ENCODE results near the gene ZNF330. TPM values are rescaled to one million over a fixed set of nuclear protein-coding genes. Genes with fewer than 3 reads are reported as not detected.

ZNF330 gene
- total RNA-seq, 2 experiments from 2014 or later: 43.7 to 46.5 TPM

- Mint-ChIP-seq H3K36me3 (peaks cover 3% of the 10 kb centered on the region), H3K4me1 (peaks cover 18% of the 10 kb centered on the region), H3K27me3 (peaks cover 3% of the 10 kb centered on the region), H3K4me3 (no peak overlapping the region), H3K27ac (no peak overlapping the region), H3K9me3 (peaks cover 3% of the 10 kb centered on the region)
- DNase-seq (no peak), ATAC-seq (ENCODE audit: low read depth) (no peak)
- POLR2A ChIA-PET: no interaction called here
Observed at GRCh38 chr4:141246683-141247429, 26.2 kb downstream of the ZNF330 start.

- Mint-ChIP-seq H3K9me3 (peaks cover 3% of the 10 kb centered on the region), H3K27ac (no peak overlapping the region), H3K4me1 (peaks cover 18% of the 10 kb centered on the region), H3K4me3 (no peak overlapping the region), H3K36me3 (peaks cover 3% of the 10 kb centered on the region), H3K27me3 (peaks cover 7% of the 10 kb centered on the region)
- POLR2A ChIA-PET: no interaction called here
- no peak for DNase-seq
- no peak for ATAC-seq (ENCODE audit: low read depth)
Observed at GRCh38 chr4:141247430-141247780, 26.7 kb downstream of the ZNF330 start.

DNA sequence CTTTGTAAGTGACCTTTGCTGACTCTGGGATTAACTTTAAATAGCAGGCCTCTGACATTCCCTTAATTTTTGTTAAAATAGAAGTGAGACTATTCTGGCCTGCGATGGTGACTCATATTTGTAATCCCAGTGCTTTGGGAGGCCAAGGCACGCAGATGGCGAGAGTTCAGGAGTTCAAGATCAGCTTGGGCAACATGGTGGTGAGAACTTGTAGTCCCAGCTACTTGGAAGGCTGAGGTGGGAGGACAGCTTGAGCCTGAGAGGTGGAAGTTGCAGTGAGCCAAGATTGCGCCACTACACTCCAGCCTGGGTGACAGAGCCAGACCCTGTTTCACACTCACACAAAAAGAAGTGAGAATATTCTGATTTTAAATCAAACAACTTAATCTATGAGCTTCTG lies 27.3 kb downstream of the ZNF330 start:
- no peak overlapping the region for H3K27ac Mint-ChIP-seq
- H3K36me3 Mint-ChIP-seq: peaks cover 3% of the 10 kb centered on the region
- no peak overlapping the region for H3K4me3 Mint-ChIP-seq
- POLR2A ChIA-PET: no interaction called here
- peaks cover 8% of the 10 kb centered on the region for H3K27me3 Mint-ChIP-seq
- ATAC-seq (ENCODE audit: low read depth): no peak
- no peak for DNase-seq
- H3K9me3 Mint-ChIP-seq: peaks cover 3% of the 10 kb centered on the region
- peaks cover 19% of the 10 kb centered on the region for H3K4me1 Mint-ChIP-seq

DNA sequence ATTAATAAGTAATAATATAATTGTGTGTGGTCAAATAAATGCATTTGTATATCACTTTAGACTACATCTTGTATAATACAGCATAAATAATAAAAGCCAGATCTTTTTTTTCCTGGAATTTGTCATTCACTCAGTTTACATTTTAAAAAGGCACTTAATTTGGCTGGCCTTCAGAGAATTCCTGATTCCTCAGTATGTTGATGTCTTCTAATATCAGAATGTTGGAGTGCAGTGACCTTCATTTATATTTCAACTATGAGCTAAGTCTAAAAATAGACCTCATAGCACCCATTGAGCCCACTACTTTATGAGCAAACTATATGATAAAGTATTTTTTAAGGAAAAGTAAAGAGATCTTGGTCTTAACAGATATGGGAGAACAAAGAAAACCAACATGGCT lies 27.8 kb downstream of the ZNF330 start:
- POLR2A ChIA-PET: no interaction called here
- DNase-seq (no peak), ATAC-seq (ENCODE audit: low read depth) (no peak)
- Mint-ChIP-seq H3K27me3 (peaks cover 9% of the 10 kb centered on the region), H3K36me3 (peaks cover 3% of the 10 kb centered on the region), H3K27ac (no peak overlapping the region), H3K4me1 (peaks cover 21% of the 10 kb centered on the region), H3K4me3 (no peak overlapping the region), H3K9me3 (peaks cover 3% of the 10 kb centered on the region)

DNA sequence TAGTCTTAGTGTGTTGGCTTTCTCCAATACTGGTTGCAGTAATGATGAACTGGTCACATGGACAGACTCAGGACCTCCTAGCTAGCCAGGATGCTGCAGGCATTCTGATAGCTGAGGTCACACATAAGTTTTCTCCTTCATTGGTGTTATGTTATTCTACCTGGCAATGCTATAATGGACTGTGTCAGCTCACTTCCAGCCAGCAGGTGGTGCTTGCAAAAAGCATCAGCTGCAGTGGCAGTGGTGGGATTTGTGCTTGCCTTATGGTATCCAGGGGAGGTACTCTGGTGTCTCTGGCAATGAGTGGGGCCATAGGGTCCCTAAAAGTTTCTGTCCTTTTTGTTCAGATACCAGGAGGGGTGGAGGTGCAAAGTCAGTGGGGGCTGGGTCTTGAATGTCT lies 33.6 kb downstream of the ZNF330 start:
- H3K27ac Mint-ChIP-seq: no peak overlapping the region
- POLR2A ChIA-PET: no interaction called here
- DNase-seq (no peak), ATAC-seq (ENCODE audit: low read depth) (no peak)
- peaks cover 14% of the 10 kb centered on the region for H3K27me3 Mint-ChIP-seq
- no peaks in the 10 kb centered on the region for H3K9me3 Mint-ChIP-seq
- no peaks in the 10 kb centered on the region for H3K36me3 Mint-ChIP-seq
- H3K4me3 Mint-ChIP-seq: no peak overlapping the region
- peaks cover 3% of the 10 kb centered on the region for H3K4me1 Mint-ChIP-seq

DNA sequence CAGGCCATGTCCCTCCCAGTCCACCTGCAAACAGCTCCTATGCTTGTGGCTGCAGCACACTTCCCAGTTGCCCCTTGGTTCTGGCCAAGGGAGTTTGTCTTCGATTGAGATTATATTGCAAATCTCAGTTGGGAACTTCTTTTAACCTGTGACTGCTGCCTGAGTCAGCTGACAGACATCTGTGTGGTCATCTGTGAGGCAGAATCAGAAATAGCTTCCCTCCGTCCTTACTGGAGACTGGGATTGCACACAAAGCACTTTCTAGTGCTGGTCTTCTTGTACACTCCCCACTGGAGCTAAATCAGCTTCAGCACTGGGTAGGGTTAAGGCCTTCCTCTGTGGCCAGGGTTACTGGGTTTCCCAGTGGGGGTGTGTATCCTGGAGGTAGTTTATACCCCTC lies 34.3 kb downstream of the ZNF330 start:
- POLR2A ChIA-PET: no interaction called here
- DNase-seq (no peak), ATAC-seq (ENCODE audit: low read depth) (no peak)
- no peak overlapping the region for H3K4me3 Mint-ChIP-seq
- H3K27ac Mint-ChIP-seq: no peak overlapping the region
- H3K9me3 Mint-ChIP-seq: no peaks in the 10 kb centered on the region
- no peaks in the 10 kb centered on the region for H3K36me3 Mint-ChIP-seq
- H3K4me1 Mint-ChIP-seq: peaks cover 3% of the 10 kb centered on the region
- H3K27me3 Mint-ChIP-seq: peaks cover 12% of the 10 kb centered on the region

GRCh38 chr4:141258558-141258957 lies 37.9 kb downstream of the ZNF330 start:
- Mint-ChIP-seq H3K9me3 (no peaks in the 10 kb centered on the region), H3K4me3 (no peak overlapping the region), H3K27me3 (peaks cover 8% of the 10 kb centered on the region), H3K4me1 (no peaks in the 10 kb centered on the region), H3K27ac (no peak overlapping the region), H3K36me3 (no peaks in the 10 kb centered on the region)
- POLR2A ChIA-PET: no interaction called here
- DNase-seq (no peak), ATAC-seq (ENCODE audit: low read depth) (no peak)

DNA sequence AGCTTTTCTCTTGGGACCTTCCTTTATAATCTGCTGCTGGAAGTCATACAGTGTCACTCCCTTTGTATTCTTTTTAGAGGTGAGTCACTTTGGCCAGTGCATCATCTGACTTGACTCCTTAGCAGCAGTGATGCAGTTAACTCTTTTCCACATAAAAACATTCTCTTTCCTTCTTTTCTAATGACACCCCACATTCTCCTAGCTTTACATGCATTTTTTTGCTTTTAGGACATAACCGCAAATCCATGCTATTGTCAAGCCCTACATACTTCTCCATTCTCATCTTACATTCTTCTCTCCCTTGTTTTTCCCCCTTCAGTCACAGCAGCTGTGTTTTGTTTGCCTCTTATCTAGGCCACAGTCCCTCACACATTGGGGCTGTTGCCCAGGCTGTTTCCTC lies 55.1 kb downstream of the ZNF330 start:
- no peak for DNase-seq
- H3K27me3 Mint-ChIP-seq: peaks cover 17% of the 10 kb centered on the region

GRCh38 chr4:141283152-141283551 lies 62.5 kb downstream of the ZNF330 start:
- Mint-ChIP-seq H3K4me3 (no peak overlapping the region), H3K27ac (no peak overlapping the region), H3K27me3 (peaks cover 12% of the 10 kb centered on the region), H3K9me3 (no peaks in the 10 kb centered on the region), H3K4me1 (no peaks in the 10 kb centered on the region), H3K36me3 (no peaks in the 10 kb centered on the region)
- ATAC-seq (ENCODE audit: low read depth): no peak
- POLR2A ChIA-PET: no interaction called here
- DNase-seq: no peak

More for the DNA sequence above, 55.1 kb downstream of the ZNF330 start:
- Mint-ChIP-seq H3K9me3 (no peaks in the 10 kb centered on the region), H3K27ac (no peak overlapping the region), H3K4me3 (no peak overlapping the region), H3K36me3 (no peaks in the 10 kb centered on the region), H3K4me1 (no peaks in the 10 kb centered on the region)
- POLR2A ChIA-PET: no interaction called here
- ATAC-seq (ENCODE audit: low read depth): no peak

- DNase-seq (no peak), ATAC-seq (ENCODE audit: low read depth) (no peak)
- POLR2A ChIA-PET: no interaction called here
- H3K4me1 Mint-ChIP-seq: no peaks in the 10 kb centered on the region
- H3K27me3 Mint-ChIP-seq: peaks cover 13% of the 10 kb centered on the region
- H3K27ac Mint-ChIP-seq: no peak overlapping the region
- no peaks in the 10 kb centered on the region for H3K9me3 Mint-ChIP-seq
- no peaks in the 10 kb centered on the region for H3K36me3 Mint-ChIP-seq
- no peak overlapping the region for H3K4me3 Mint-ChIP-seq
Observed at GRCh38 chr4:141283563-141283962, 62.9 kb downstream of the ZNF330 start.

Other genes with a start within 250 kb of the ZNF330 start
- not detected for gene RNF150, start 87.4 kb upstream of the ZNF330 start, total RNA-seq